Nucleus accumbens (tissue), 56 donors: ENCODE measurements around the gene SIGLEC6.
A peak's percentile ranks its signal among the peaks of the same experiment; 100 is the strongest.
"Not testable (repeated sequence)": the region's sequence is repeated elsewhere in the genome, so short reads cannot be mapped to it uniquely, and the experiment has no call there.

Source experiments
- DNase-seq, 56 donors: peaks; one replicate each; lab custom pipeline; 2025; lab: John Stamatoyannopoulos, UW

SIGLEC6 gene

GRCh38 chr19:51514866-51515481, 16.5 kb downstream of the SIGLEC6 start:
- DNase-seq, result peak in 2 of 56 donors; percentile 2 to 4

- DNase-seq, result no peak
Measured at GRCh38 chr19:51513968-51514367, 17.5 kb downstream of the SIGLEC6 start.

GRCh38 chr19:51511353-51511752, 20.1 kb downstream of the SIGLEC6 start:
- DNase-seq, result no peak

DNA sequence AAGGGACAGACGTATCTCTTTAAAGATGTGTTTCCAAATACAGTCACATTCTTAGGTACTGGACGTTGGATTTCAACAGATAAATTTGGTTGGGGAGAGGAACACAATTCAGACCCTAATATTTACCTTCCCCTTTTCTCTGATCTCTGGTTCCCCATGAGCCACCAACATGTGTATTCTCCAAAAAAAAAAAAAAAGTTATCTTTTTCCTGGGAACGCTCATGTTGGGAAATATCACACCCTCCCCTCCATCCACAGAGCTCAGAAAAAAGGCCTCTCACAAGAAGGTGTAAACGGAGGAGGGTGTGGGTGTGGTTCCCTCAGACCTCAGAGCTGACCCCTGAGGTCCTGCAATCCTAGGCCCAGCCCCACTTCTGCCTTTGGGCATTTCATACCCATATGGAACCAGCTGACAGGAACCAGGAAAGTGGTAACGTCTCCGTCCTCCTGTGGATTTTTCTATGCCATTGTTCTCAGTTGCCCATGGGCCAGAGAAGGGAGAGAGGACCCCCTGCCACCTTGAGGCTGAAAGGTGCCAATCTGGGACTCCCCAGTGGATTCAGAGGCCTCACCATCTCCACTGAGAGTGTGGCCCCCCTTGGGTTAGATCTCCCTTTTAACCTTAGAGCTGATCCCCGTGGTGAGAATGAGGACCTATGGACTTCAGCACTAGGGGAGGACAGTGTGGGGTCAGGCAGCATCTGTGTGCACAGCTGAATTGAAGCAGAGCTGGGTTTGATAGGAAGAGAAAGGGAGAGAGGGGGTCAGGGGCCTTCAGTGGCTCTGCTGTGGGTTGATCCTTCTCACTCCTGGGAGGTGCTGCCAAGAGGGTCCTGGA, 21.4 kb downstream of the SIGLEC6 start:
- DNase-seq, result no peak

DNA sequence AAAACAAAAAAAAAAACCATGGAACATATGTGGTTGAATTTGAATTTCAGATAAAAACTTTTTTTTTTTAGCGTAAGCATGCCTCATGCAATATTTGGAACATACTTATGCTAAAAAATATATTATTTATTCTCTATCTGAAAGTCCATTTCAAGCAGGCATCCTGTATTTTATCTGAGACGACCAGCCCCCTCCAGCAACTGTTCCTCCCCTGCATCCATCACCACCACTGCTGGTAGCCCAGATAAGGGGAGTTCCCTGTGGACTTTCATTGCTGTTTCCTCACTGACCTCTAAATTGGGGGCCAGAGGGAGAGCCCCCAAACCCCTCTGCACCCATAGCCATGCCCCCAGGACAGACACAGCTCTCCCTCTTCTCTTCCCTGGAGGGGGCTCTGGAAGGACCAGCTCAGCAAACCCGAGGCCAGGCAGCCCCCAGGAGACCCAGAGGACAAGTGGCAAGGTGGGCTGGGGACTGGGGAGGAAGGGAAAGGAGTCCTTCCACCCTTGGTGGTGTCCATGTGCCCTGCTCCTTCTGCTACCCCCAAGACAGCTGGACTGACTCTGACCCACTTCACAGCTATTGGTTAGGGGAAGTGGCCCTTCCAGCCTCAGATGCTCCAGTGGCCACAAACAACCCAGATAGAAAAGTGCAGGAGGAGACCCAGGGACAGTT, 23.3 kb downstream of the SIGLEC6 start:
- no peak for DNase-seq

GRCh38 chr19:51507640-51508058, 23.8 kb downstream of the SIGLEC6 start:
- DNase-seq, result no peak

GRCh38 chr19:51507192-51507591, 24.3 kb downstream of the SIGLEC6 start:
- DNase-seq, result no peak

DNA sequence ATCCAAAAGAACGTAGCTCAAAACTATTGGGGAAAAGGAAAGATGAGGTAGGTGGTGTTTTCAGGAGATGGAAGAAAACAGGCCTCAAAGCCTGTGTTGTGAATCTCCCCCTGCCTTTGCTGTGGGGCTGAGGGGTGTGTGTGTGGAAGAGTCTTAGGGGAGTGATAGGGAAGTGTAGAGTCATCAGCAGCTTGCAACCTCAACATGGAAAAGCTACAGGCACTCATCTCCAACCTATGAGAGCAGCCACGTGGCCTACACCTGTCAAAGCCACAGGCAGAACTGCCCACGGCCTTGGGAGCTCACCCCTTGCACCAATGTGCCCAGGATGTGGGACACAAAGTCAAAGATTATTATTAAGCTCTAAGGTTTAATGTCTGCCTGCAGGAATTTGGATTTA, 25.6 kb downstream of the SIGLEC6 start:
- DNase-seq, result no peak

GRCh38 chr19:51503896-51504295, 27.6 kb downstream of the SIGLEC6 start:
- no peak for DNase-seq

GRCh38 chr19:51503286-51503817, 28.1 kb downstream of the SIGLEC6 start:
- DNase-seq, result no peak

DNA sequence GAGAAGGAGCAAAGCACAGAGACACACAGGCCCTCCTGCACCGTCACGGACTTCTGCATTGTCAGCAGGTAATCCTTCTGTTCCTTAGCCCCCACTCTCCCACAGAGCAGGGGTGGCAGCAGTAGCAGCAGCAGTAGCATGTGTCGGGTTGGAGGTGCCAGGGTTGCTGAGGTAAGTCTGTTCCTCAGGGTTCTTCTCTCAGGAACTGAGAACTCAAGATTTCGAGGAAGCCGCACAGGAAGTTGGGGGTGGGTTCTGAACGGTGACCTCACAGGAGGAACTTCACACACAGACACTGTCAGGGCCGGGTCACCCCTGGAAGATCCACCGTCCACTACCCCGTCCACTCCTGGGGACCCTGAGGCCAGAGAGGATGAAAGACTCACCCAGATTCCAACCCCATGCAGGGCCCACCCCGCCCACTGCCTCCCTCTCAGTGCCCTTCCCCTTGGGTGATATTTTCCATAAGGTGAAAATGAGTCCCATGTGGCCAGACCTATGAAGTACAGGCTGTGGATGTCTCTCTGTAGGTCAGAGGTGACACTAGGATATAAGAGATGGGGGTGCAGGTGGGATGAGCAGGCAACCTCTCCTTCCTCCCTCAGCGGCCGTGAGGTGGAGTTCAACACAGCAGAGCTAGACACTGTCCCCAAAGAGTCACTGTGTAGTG, 29.7 kb downstream of the SIGLEC6 start, which contains the start of gene SIGLEC12:
Gene SIGLEC12, minus strand, starts transcription at position 207 of the 670 bp plus-strand sequence. Its CDS starts 67 bp downstream, at position 140.
- DNase-seq, result peak in 13 of 56 donors; percentile 2 to 30 (median 10)

DNA sequence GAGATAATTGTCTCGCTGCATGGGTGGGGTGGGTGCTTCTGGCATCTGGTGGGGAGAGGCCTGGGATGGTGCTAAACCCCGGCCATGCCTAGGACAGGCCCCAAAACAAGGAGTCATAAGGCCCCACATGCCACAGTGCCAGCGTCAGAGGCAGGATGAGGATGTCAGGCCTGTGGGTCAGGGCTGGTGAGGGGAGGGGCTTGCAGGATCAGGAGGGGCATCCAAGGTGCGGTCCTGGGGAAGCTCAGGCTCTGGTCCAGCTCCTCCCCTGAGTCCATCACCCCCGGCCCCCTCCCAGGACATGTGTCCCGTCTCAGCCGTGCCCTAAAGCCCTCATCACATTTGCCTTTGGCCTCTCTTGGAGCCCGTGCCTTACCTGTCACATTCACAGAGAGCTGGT, 30.5 kb downstream of the SIGLEC6 start:
- DNase-seq, result not testable (repeated sequence)

- no peak for DNase-seq
Measured at GRCh38 chr19:51497666-51498065, 33.8 kb downstream of the SIGLEC6 start.

DNA sequence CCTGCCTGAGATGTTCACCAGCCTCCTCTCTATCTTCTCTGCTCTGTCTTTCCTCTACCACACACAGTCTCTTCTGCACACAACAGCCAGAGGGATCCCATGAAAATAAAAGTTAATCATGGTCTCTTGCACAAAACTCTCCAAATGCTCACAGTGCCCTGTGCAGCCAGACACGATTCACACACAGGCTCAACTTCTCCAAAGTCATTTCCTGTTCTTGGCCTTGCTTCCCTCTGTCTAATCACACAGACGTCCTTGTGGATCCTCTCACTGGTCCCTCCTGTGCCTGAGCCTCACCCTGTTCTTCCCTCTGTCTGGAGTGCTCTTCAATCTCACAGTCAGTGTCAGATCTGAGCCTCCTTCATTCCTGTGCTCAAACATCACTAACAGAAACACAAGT, 37.7 kb downstream of the SIGLEC6 start:
- DNase-seq, result no peak

- no peak for DNase-seq
Measured at GRCh38 chr19:51491586-51491985, 39.9 kb downstream of the SIGLEC6 start.

GRCh38 chr19:51490676-51491075, 40.8 kb downstream of the SIGLEC6 start:
- no peak for DNase-seq

- DNase-seq, result no peak
Measured at GRCh38 chr19:51489113-51489512, 42.4 kb downstream of the SIGLEC6 start.

DNA sequence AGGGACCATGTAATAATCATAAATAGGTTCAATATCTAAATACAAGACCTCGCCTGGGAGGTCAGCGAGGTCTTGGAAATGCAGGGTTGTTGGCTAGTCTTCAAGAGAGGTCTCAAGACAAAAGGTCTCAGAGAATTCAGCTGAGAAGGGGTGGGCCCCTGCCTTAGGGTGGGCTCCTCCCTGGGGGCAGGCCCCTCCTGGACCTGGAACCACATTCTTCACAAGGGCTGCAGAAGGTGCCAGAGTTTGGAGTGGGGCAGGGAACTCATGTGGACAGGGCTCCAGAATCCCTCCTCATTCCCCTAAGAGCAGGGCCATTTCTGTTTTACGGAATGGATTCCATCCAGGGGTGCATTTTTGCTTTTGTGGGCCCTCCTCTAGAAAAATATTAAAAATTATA, 43.0 kb downstream of the SIGLEC6 start:
- DNase-seq, result no peak

GRCh38 chr19:51485960-51486660, 45.4 kb downstream of the SIGLEC6 start:
- no peak for DNase-seq

- DNase-seq, result no peak
Measured at GRCh38 chr19:51480590-51480989, 50.9 kb downstream of the SIGLEC6 start.
